HG03108 (cell line): ENCODE results near the gene CYBRD1.

ENCODE experiments used
- ATAC-seq: cut with Tn5 transposase; IDR thresholded peaks from one replicate; pipeline ENCODE4 v1.9.1; 2021; ENCODE audit warnings: moderate library complexity; ENCODE audit not compliant: unreplicated experiment

CYBRD1 gene

DNA sequence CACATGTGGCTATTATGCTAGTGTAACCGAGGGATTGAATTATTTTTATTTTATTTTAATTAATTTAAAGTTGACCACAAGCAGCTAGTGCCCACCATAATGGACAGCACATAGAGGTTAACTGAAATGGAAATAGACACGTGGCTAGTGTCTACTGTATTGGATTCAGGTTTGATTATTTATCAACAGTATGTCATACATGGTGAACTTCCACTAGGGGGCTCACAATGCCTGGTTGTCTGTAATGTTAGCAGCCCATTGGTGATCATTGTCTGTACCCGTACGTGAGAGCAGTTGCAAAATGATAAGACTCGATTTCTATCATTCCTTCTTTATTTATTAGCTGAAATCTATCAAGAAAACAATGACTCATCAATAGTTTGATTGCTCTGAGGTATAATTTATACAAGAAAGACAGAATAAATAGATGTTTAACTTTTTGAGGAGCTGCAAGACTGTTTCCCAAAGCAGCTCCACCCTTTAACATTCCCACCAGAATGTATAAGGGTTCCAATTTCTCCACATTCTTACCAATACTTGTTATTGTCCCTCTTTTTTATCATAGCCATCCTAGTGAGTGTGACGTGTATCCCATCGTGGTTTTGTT lies 76.5 kb downstream of the CYBRD1 start:
- ATAC-seq = peak; percentile 83

DNA sequence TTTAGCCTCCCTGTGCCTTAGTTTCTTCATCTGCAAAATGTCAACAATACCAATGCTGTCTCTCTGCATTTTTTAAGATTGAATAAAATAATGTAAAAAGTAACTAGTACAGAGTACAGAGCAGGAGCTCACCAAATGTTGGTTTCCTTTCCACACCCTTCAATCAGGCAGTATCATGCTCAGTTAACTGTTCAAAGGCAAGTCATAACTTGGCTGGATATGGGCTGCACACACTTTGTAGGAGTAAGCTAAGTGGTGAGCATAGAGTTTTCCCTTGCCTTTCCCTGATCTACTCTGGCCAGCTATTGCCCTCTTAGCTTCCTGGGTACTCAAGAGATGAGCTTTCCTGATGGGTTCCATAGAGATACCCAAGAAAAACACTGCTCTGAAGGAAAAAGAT lies 77.9 kb downstream of the CYBRD1 start:
- ATAC-seq = no peak

GRCh38 chr2:171602352-171602751 lies 80.1 kb downstream of the CYBRD1 start:
- ATAC-seq = no peak
